ENCODE data around the gene INSR.
"Not testable (repeated sequence)": the region's sequence is repeated elsewhere in the genome, so short reads cannot be mapped to it uniquely, and the experiment has no call there.

Gene INSR

DNA sequence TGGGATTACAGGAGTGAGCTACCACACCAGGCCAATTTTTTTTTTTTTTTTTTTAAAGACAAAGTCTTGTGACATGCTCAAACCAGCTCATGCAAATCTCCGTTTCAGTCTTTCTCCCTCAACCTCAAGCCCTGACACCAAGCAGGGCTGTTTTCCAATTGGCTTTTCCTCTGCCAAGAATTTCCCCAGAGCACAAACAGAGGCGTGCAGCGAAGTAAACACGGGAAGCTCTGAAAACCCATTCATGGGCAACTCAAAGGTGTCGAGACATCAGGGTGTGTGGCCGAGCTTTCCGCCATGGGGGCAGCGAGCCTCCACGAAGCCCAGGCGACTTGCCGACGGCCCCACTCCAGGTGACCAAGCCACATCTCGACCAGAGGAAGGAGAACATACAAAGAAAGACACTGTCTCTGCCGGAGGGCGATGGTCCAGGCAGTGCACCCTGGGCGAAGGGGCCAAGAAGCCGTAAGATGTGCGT is 70.0 kb downstream of the INSR start:
- peak; percentile 84 for DNase-seq (ENCODE audit: low read depth, low spot score)

DNA sequence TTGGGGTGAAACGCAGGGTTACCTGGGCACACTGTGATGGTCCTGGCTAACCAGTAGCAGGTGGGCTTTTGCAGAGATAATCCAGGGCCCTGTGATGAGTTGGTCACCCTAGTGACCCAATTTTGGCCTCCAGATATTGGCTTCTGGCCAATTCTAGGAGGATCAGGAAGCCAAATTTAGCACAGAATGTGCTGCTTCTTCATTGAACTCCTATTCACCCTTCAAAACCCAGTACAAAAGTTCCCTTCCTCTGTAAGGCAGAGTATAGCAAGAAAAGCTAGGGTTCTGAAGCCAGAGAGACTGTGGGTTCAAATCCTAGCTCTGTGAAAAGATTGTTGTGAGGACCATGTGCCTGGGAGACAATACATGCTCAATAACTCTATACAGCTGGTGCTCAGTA is 70.8 kb downstream of the INSR start:
- no peak for DNase-seq (ENCODE audit: low read depth, low spot score)

DNA sequence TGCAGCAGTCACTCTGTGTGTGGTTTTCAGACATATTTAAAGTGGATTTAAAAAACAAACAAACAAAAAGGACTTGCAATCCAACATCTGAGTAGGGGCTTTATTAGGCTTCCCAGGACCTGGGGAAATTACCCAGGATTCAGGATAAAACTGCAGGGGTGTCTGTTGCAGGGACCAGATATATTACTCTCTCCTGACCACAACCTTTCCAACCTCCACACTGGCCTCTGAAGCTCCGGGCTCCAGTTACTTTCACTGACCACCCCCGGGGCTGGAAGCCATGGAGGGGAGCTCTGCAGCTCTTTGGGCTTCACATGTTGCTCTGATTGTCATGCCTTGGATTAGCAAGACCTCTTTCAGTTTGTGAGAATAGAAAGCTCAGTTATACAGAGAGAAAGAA is 75.2 kb downstream of the INSR start:
- no peak for DNase-seq (ENCODE audit: low read depth, low spot score)

DNA sequence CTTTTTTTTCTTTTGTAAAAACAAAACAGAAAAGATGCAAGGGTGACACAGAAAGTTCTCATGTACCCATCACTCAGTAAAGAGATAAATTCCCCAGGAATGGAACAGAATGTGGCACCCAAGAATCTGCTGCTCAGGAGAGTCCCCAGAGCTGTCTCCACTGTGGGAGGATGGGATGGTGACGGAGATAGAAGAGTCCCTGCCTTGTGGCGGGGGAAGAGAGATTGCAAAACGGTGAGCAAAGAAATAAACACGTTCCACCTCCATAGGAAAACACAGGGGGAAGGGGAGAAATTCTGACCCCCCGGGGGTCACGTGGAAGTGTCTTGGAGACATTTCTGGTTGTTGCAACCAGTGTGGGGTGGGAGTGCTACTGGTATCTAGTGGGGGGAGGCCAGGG is 76.4 kb downstream of the INSR start:
- no peak for DNase-seq (ENCODE audit: low read depth, low spot score)

DNA sequence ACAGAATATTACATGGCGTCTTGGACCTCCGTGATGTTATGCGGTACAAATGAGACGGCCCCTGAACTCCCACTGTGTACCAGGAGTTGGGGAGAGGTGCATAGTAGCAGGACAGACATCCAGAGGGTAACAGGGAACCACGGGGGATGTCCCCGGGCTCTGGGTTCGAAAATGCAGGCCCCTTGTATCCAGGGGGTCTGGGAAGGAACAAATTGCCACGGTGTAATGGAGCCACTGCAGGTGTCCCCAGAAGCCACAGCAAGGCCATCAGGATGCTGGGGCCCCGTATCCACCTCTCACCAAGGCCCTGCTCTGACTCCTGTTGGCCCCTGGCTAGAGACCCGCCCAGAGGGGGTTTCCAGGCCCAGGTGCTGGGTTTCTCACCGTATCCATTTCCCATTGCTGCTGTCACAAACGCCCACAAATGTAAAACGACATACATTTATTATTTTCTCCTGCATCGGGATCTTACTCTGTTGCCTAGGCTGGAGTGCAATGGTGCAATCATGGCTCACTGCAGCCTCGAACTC is 77.8 kb downstream of the INSR start:
- no peak for DNase-seq (ENCODE audit: low read depth, low spot score)

DNA sequence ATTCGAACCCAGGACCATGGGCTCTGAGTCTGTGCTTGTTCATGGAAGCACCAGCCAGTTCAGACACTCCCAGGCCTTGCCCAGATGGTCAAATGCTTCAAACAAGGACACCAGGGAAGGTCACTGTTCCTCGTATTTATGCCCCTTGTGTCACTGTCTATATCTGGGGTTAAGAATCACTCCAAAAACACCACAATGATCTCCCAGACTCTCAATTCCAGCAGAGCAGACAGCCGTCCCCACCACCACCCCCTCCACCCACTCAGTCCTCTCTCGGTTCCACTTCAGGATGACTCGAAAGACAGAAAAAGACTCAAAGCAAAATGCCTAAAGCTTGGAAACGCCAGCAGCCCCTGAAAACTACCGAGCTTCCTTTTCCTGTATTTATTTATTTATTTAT is 79.0 kb downstream of the INSR start:
- DNase-seq (ENCODE audit: low read depth, low spot score) = no peak

DNA sequence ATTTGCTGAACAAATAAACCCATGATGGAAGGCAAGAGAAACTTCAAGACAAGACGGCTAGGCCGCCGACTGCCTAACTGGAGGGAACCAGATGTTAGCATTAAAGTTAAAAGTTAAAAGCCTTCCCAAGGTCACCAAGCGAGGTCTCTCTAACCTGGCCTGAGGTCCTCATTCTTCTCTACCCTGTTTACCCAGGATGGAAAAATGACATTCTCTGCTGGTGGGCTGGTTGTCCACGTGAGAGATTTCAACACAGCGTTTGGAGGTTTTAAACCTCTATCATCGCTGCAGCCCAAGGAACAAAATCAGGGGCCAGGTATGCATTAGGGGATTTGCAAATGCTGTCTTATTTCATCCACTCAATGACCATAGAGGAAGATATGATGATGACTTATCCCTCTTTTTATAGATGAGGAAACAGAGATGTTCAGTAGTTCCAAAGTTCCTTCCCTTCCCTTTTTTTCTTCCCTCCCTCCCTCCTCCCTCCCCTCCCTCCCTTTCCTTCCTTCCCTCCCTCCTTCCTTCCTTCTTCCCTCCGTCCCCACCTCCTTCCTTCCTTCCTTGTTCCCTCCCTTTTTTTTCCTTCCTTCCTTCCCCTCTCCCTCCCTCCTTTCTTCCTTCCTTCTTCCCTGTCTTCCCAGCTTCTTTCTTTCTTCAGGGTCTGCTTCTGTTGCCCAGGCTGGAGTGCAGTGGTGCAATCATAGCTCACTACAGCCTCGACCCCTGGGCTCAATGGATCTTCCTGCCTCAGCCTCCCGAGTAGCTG is 79.7 kb downstream of the INSR start:
- DNase-seq (ENCODE audit: low read depth, low spot score) = no peak

DNA sequence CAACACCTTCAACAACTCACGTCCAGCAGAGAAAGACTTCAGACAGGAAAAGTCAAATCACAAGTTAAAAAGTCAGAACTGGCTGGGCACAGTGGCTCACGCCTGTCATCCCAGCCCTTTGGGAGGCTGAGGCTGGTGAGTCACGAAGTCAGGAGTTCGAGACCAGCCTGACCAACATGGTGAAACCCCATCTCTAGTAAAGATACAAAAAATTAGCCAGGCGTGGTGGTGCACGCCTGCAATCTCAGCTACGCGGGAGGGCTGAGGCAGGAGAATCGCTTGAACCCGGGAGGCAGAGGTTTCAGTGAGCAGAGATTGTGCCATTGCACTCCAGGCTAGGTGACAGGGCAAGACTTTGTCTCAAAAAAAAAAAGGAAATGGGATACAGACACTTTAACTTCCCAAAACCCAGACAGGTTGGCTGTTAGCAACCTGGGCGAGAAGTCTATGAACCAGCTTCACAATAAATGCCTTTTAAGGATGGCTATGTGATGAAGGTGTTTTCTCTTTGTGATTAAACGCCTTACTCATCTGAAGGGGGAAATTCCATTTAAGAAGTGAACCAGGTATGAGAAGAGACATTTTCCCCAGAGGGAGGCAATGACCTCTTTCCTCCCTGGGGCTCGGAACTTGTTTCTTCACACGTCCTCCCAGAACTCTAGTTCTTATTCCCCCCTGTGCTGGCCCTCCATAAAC is 80.4 kb downstream of the INSR start:
- no peak for DNase-seq (ENCODE audit: low read depth, low spot score)

DNA sequence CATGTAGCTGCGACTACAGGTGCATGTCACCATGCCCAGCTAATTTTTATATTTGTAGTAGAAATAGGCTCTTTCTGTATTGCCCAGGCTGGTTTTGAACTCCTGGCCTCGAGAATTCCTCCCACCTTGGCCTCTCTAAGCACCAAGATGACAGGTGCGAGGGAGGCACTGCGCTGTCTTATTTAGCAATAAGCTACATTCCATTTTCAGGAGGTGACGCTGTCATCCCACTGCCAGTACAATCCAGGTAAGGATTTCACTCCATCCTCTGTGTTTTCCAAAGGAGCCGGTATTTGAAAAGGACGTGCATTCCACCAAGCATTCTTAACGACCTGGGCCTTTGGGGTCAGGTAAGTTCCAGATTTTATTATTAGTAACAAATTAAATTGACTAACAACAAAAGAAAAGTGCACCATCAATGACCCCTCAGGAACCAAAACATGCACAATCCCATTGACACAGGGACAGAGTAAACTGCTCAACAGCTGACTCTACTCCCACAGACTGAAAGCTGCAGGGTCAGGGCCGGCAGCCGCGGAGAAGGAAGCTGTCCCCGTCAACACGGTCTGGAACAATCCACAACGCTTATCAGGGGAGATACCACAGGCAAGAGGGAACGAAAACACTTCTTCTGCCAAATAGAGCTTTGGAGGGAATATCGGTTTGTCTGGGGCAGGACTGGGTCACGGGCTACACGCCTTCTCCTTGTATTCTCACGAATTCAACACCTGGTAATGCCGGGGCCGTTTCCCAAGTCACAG is 82.8 kb downstream of the INSR start:
- peak; percentile 48 for DNase-seq (ENCODE audit: low read depth, low spot score)

DNA sequence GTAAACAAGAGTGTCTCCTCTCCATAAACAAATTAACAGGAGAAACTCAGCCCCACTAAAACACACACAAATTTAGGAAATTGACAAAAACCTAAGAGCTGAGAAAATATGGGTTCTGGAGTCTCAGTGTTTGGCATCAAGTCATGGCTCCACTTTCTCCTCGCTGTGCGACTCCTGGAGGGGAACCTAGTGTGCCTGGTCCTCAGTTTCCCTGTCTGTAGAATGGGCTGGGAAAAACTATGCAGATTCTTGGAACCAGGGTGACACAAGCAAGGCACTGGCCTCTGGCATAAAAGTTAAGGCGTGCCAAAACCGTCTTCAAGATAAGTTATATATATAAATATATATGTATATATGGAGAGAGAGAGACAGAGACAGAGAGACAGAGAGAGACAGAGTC is 83.9 kb downstream of the INSR start:
- DNase-seq (ENCODE audit: low read depth, low spot score) = no peak

DNA sequence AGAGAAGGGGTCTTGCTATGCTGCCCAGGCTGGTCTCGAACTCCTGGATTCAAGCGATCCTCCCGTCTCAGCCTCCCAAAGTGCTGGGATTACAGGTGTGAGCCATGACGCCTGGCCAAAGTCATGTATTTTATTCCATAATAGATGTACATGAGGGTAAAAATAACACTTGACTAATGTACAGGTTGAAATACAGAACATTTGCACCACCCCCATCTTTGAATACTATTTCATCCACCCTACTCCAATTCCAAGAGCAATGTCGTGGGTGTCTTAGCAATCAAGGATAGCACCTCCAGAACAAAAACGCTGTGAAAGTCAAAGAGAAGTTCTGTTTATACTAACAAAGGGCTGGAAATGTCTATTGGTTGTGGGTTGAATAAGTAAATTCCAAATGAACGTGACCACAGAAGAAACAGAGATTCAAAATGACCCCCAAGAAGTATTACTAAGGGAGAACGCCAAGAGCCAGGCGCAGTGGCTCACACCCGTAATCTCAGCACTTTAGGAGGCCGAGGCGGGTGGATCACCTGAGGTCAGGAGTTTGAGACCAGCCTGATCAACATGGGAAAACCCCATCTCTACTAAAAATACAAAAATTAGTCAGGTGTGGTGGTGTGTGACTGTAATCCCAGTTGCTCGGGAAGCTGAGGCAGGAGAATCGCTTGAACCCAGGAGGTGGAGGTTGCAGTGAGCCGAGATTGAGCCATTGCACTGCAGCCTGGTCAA is 84.5 kb downstream of the INSR start:
- DNase-seq (ENCODE audit: low read depth, low spot score) = not testable (repeated sequence)

DNA sequence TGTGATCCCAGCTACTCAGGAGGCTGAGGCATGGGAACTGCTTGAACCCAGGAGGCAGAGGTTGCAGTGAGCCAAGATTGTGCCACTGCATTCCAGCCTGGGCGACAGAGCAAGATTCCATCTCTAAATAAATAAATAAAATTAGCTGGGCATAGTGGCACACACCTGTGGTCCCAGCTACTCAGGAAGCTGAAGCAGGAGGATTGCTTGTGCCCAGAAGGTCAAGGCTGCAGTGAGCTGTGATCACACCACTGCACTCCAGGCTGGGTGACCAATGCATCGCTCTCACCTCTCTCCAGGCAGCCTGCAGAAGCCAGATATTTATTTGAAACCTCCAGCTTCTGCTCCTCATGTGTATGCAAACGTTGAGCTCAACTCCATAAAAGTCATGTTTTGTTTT is 85.2 kb downstream of the INSR start:
- not testable (repeated sequence) for DNase-seq (ENCODE audit: low read depth, low spot score)

DNA sequence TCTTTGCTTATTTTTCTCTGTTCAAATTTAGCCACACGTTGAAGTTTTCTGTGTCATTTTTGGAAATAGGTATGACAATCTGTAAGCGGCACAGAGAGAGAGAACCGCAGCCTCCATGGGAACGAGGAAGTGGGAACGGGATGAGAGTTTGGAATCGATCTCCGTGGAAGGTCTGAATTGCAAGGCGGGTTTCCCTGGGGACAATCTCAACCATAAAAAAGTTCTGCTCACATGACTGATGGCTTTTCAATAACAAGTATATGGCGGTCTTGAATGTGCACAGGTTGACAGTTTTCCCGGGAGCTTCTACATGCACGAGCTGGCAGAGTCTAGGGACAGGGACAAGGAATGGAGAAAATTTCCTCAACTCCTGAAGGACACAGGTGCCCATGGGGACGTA is 90.9 kb downstream of the INSR start:
- no peak for DNase-seq (ENCODE audit: low read depth, low spot score)

DNA sequence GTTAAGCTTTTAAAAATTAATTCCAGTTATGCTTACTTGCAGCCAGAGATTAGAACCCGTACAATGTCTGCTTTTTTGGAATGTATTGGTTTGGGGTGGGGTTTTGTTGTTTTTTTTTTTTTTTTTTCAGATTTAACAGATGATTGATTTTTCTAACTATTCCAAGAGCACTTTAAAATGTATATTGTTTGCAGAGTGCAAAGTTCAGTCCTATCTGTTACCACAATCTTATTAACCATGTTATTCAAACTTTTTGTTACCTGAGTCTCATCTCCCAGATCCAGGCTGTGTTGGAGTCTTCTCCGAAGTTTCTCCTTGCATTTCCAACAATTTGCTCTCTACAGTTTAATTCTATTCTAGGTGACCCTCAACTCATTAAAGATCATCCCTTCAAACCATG is 91.3 kb downstream of the INSR start:
- no peak for DNase-seq (ENCODE audit: low read depth, low spot score)

DNA sequence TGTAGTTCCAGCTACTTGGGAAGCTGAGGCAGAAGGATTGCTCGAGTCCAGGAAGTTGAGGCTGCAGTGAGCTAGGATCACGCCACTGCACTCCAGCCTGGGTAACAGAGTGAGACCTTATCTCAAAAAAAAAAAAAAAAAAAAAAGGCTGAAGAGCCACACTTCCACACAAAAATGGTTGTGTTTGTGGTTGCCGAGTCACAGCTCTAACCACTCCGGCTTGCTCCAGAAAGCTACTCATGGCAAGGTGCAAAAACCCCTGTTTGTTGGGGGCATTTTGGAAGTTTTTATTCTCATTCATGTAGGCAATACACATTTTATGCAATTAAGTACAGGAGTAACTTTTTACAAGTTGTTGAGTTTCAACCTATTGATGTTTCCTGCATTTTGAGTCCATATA is 93.5 kb downstream of the INSR start:
- no peak for DNase-seq (ENCODE audit: low read depth, low spot score)

DNA sequence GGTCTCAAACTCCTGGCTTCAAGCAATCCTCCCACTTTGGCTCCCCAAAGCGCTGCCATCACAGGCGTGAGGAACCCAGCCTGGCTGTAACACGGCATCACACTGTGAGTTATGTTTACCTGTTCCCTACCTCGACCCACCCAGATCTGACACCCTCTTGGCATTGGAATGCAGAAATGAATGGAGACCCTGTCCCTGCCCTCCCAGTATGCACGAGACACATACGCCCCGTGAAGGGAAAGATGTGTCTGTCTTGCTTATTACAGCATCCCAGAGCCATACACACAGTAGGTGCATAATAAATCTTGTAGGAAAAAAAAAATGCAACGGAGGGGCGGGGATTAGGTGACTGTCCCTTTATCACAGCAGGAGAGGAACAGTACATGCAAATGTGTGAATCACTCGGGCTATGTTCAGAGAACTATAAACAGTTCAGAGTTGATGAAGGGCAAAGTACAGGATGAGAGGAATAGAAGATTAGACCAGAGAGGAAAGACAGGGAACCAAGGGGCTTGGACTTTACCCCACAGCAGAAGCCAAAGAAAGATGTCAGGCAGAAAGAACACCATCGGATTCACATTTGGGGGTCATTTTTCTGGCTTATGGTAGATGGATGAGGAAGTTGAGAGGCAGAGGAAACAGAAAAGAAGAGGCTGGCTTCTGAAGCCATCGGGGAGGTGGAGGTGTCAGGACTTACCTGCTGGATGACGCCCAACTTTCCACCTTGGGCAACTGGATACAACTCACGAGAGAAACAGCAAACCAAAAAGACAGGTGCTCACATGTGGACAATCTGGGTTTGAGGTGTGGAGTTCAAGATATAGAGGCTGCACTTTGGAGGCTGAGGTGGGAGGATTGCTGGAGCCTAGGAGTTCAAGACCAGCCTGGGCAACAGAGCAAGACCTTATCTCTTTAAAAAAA is 94.3 kb downstream of the INSR start:
- DNase-seq (ENCODE audit: low read depth, low spot score) = peak; percentile 20

DNA sequence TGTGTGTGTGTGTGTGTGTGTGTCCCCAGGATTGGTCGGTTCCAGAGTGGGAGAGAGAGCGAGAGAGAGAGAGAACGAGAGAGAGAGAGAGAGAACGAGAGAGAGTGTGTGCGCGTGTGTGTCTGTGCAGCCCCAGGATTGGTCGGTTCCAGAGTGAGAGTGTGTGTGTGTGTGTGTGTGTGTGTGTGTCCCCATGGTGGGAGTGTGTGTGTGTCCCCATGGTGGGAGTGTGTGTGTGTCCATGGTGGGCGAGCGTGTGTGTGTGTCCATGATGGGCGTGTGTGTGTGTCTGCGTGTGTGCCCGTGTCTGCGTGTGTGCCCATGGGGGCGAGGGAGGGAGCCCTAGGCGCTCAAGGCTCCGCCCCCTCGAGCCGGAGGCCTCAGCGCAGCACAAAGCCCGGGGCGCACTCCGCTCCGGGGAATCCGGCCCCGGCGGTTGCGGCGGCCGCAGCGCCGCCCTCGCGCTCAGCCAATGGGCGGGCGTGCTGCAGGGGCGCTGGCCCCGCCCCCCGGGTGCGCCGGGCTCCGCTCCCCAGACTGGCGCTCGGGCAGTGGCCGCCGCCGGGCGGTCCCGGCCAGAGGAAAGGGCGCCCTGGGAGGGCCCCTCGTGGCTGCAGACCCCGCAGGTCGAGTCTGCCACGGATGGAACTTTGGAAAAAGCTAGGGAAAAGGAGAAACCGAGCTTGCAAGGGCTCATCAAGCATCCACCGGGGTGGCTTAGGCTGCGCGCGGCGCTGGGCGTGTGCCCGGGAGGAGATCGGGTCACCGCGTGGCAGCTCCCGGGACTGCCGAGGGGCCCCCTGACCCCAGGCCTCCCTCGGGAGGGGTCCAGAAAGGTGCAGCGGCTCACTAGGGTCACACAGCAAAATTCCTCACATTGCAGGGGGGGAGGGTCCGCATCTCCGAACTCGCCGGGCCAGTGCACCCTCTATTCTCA is 96.2 kb downstream of the INSR start:
- peak; percentile 99 for DNase-seq (ENCODE audit: low read depth, low spot score)

DNA sequence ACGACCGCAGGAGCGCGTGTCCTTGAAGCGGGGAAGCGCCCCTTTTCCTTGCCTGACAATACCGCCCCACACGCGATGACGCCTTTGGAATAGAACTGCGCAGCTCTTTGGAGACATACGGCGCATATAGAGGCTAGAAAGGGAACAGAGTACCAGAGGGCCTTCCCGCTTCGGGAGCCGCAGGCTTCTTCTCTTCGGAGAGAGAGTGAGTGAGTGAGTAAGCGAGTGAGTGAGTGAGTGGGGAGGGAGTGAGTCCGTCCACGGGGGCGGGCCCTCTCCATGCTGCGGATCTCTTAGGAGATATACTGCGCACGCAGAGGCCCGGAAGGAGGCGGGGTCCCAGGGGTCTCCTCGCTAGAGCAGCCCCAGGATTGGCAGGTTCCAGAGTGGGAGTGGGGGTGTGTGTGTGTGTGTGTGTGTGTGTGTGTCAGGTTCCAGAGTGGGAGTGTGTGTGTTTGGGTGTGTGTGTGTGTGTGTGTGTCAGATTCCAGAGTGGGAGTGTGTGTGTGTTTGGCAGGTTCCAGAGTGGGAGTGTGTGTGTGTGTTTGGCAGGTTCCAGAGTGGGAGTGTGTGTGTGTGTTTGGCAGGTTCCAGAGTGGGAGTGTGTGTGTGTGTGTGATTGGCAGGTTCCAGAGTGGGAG is 97.0 kb downstream of the INSR start:
- DNase-seq (ENCODE audit: low read depth, low spot score) = peak; percentile 95

DNA sequence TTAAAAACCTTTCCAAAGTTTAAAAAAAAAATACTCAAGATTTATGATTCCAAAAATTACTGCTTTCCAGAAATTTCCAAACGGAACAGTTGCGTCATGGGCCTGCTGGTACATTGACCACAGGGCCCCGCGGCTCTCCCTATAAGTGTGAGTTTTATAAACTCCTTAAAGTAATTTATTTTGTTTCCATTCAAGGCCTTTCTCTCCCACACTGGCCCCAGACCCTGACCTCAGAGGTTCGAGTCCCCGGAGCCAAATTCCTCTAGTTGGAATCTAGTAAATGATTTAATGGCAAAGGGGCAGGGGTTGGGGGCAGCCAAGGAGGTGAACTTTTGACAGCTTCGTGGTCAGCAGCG is 97.5 kb downstream of the INSR start:
- no peak for DNase-seq (ENCODE audit: low read depth, low spot score)

All from astrocyte of the hippocampus (primary cell).